HepG2 (cell line): ENCODE data around the gene BLMH. TPM values are rescaled to one million over a fixed set of nuclear protein-coding genes. Genes with fewer than 3 reads are reported as not detected.

ENCODE experiments used
- ARID4A ChIP-seq: sonication (generic); formaldehyde crosslinking; IDR thresholded peaks from 2 replicates; pipeline ENCODE4 v1.5.0; 2020; ENCODE audit warnings: mild to moderate bottlenecking, missing genetic modification reagents, borderline replicate concordance
- ATF7-NPFF ChIP-seq: sonication (generic); formaldehyde crosslinking; IDR thresholded peaks from 2 replicates; pipeline ENCODE4 v1.8.1; 2023; ENCODE audit warnings: mild to moderate bottlenecking, low read depth, missing genetic modification reagents, moderate library complexity
- CBX5 ChIP-seq: sonication (generic); formaldehyde crosslinking; IDR thresholded peaks from 2 replicates; pipeline ENCODE4 v1.4.0; 2020; ENCODE audit warnings: missing genetic modification reagents, borderline replicate concordance
- HDAC1 ChIP-seq: sonication (generic); formaldehyde crosslinking; IDR thresholded peaks from 2 replicates; pipeline ENCODE4 v1.5.1; 2020; ENCODE audit warnings: mild to moderate bottlenecking, missing genetic modification reagents
- HES4 ChIP-seq: sonication (generic); formaldehyde crosslinking; IDR thresholded peaks from 2 replicates; pipeline ENCODE4 v1.9.0; 2021; ENCODE audit warnings: mild to moderate bottlenecking, missing genetic modification reagents, borderline replicate concordance
- HNF1B ChIP-seq: sonication (generic); formaldehyde crosslinking; IDR thresholded peaks from 2 replicates; pipeline ENCODE4 v1.5.1; 2020; ENCODE audit warnings: mild to moderate bottlenecking, moderate library complexity, missing genetic modification reagents
- HNF4A ChIP-seq: sonication (generic); formaldehyde crosslinking; IDR thresholded peaks from 2 replicates; pipeline ENCODE4 v1.4.0; 2020; ENCODE audit warnings: missing genetic modification reagents
- HNF4G ChIP-seq, 2 experiments: sonication (generic) in 1 of 2; formaldehyde crosslinking in 1 of 2; IDR thresholded peaks; 2 replicates each; pipeline versions ENCODE4 v1.4.0 to v1.6.1; 2011 to 2020; ENCODE audit warnings: borderline replicate concordance in 2 of 2, low read depth in 2 of 2, mild to moderate bottlenecking in 2 of 2, low read length in 1 of 2, missing genetic modification reagents in 1 of 2, moderate library complexity in 1 of 2
- KAT7 ChIP-seq: IDR thresholded peaks from 2 replicates; pipeline ENCODE4 v1.6.1; 2018; ENCODE audit warnings: borderline replicate concordance, missing compliant biosample characterization
- KDM4B ChIP-seq: sonication (generic); formaldehyde crosslinking; IDR thresholded peaks from 2 replicates; pipeline ENCODE4 v1.4.0; 2020; ENCODE audit warnings: missing genetic modification reagents
- KMT2A ChIP-seq: sonication (generic); formaldehyde crosslinking; IDR thresholded peaks from 2 replicates; pipeline ENCODE4 v1.4.0; 2020; ENCODE audit warnings: missing genetic modification reagents
- POLR2A ChIP-seq, 2 experiments: IDR thresholded peaks; 2 replicates each; pipeline ENCODE4 v1.6.1; 2011; ENCODE audit warnings: low read depth in 2 of 2, low read length in 2 of 2, mild to moderate bottlenecking in 1 of 2, moderate library complexity in 1 of 2; ENCODE audit not compliant: insufficient read depth in 1 of 2
- TARDBP ChIP-seq: sonication (generic); formaldehyde crosslinking; IDR thresholded peaks from 2 replicates; pipeline ENCODE4 v1.8.0; 2022; ENCODE audit warnings: mild to moderate bottlenecking, missing genetic modification reagents
- ZBTB4 ChIP-seq: sonication (generic); formaldehyde crosslinking; IDR thresholded peaks from 2 replicates; pipeline ENCODE4 v1.4.0; 2020; ENCODE audit warnings: missing genetic modification reagents, mild to moderate bottlenecking, borderline replicate concordance
- ZFP36L1 ChIP-seq: sonication (generic); formaldehyde crosslinking; IDR thresholded peaks from 2 replicates; pipeline ENCODE4 v1.8.0; 2022; ENCODE audit warnings: mild to moderate bottlenecking, missing genetic modification reagents, moderate library complexity
- ZNF296 ChIP-seq: sonication (generic); formaldehyde crosslinking; conservative IDR thresholded peaks from 2 replicates; pipeline ENCODE4 v1.5.0; 2020; ENCODE audit warnings: mild to moderate bottlenecking, missing genetic modification reagents
- ZNF350 ChIP-seq: sonication (generic); formaldehyde crosslinking; IDR thresholded peaks from 2 replicates; pipeline ENCODE4 v1.4.0; 2020; ENCODE audit warnings: mild to moderate bottlenecking, low read depth, missing genetic modification reagents, borderline replicate concordance
- ZNF44 ChIP-seq: sonication (generic); formaldehyde crosslinking; IDR thresholded peaks from 2 replicates; pipeline ENCODE4 v1.5.1; 2020; ENCODE audit warnings: mild to moderate bottlenecking, missing genetic modification reagents
- ZNF772 ChIP-seq: sonication (generic); formaldehyde crosslinking; IDR thresholded peaks from 2 replicates; pipeline ENCODE4 v1.5.0; 2020; ENCODE audit warnings: mild to moderate bottlenecking, missing genetic modification reagents
- ZZZ3 ChIP-seq: sonication (generic); formaldehyde crosslinking; IDR thresholded peaks from 2 replicates; pipeline ENCODE4 v1.4.0; 2020; ENCODE audit warnings: missing genetic modification reagents, mild to moderate bottlenecking, borderline replicate concordance
- polyA plus RNA-seq, 8 experiments: library from polyadenylated mRNA; depleted of rRNA in 3 of 8; stranded (reverse) in 7 of 8; unstranded in 1 of 8; fragments of >200 nt; fragmentation: Illumina TruSeq in 4 of 8; extraction: Trizol in 4 of 8; gene quantifications; 2 replicates each; pipeline versions ENCODE4 v1.2.1 to v1.2.3, GENCODE V29; 2011 to 2016; ENCODE audit warnings: low read depth in 4 of 8, missing spikeins in 1 of 8, mixed read lengths in 1 of 8; ENCODE audit not compliant: insufficient read depth in 1 of 8
- total RNA-seq, 5 experiments: library from RNA; depleted of rRNA; stranded (reverse); fragments of >200 nt; fragmentation: Illumina TruSeq; extraction: Trizol; gene quantifications; 2 replicates each; pipeline ENCODE4 v1.2.3, GENCODE V29; 2016; ENCODE audit warnings: low read depth in 1 of 5

BLMH gene
- total and polyA plus RNA-seq, 2 of the 13 experiments (the other 11 are each of a cell fraction or from before 2014, with no cell fraction given) = 12.1 to 41.0 TPM

DNA sequence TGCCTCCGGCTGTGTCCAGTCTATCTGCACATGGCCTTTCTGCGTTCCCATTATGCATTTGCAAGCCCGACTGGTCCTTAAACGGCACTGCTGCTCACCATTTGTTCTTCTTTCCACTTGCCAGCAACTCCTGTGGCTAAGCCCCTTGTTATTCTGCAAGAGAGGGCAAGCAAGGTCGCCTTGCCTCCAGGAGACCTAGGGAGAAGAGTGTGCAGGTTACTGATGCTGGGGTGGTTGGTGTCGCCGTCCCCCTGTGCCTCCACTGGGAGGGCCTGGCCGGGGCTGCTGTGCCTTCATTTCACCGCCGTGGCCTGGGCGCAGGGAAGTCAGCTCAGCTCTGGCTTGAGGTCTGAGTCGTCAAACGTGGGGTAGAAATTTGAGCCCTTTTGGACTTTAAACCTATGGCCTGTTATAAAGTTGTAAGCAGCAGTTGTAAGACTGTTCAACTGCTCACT is 69.0 kb downstream of the BLMH start (continued):
- TF ChIP-seq HES4 (CRISPR knock-in tag) (peak; percentile 45; the same call in 1 of the 2 replicates), HDAC1 (CRISPR knock-in tag) (peak; percentile 45; the same call in 1 of the 2 replicates), ZFP36L1 (no peak), ZNF772 (CRISPR knock-in tag) (0 out of 2 replicates have a peak, but pooled peaks have one; percentile 23), HNF1B (CRISPR knock-in tag) (no peak; the same call in 1 of the 2 replicates), CBX5 (peak; percentile 36; the same call in 1 of the 2 replicates), KDM4B (CRISPR knock-in tag) (no peak), ZBTB4 (CRISPR knock-in tag) (peak; percentile 71; the same call in 1 of the 2 replicates), KMT2A (0 out of 2 replicates have a peak, but pooled peaks have one; percentile 31), ZZZ3 (no peak), POLR2A (IDR thresholded peaks at IDR 0.05; ENCODE audit: insufficient read depth in 1 of 2, low read depth in 2 of 2, low read length in 2 of 2) (peak; percentile 45 to 52; a peak in 3 of 4 replicates), ZNF44 (CRISPR knock-in tag) (no peak), ZNF296 (CRISPR knock-in tag) (no peak), TARDBP (0 out of 2 replicates have a peak, but pooled peaks have one; percentile 11), KAT7 (CRISPR knock-in tag) (0 out of 2 replicates have a peak, but pooled peaks have one; percentile 16), HNF4G (IDR thresholded peaks at IDR 0.05; ENCODE audit: borderline replicate concordance, low read depth, low read length) (peak; percentile 77; the same call in 1 of the 2 replicates), HNF4G (CRISPR knock-in tag; IDR thresholded peaks at IDR 0.05; ENCODE audit: borderline replicate concordance, low read depth) (no peak), ATF7-NPFF (CRISPR knock-in tag) (no peak), HNF4A (CRISPR knock-in tag) (peak; percentile 87), ARID4A (CRISPR knock-in tag) (peak; percentile 37; the same call in 1 of the 2 replicates), ZNF350 (CRISPR knock-in tag) (peak; percentile 23; the same call in 1 of the 2 replicates)
